Astrocyte (in vitro differentiated cells and primary cell): ENCODE data around the gene RANBP3.

Experiments
- EZH2 ChIP-seq: IDR thresholded peaks from 2 replicates; pipeline ENCODE4 v1.6.1; 2012; ENCODE audit warnings: mild to moderate bottlenecking, low read length, inconsistent platforms; ENCODE audit not compliant: insufficient read depth
- TF ChIP-seq, protein P1 (sequence below): IDR thresholded peaks from 2 replicates; pipeline ENCODE4 v1.5.1; 2011; ENCODE audit warnings: low read depth, mild to moderate bottlenecking, inconsistent platforms, low read length, moderate library complexity; ENCODE audit not compliant: insufficient read depth

DNA sequence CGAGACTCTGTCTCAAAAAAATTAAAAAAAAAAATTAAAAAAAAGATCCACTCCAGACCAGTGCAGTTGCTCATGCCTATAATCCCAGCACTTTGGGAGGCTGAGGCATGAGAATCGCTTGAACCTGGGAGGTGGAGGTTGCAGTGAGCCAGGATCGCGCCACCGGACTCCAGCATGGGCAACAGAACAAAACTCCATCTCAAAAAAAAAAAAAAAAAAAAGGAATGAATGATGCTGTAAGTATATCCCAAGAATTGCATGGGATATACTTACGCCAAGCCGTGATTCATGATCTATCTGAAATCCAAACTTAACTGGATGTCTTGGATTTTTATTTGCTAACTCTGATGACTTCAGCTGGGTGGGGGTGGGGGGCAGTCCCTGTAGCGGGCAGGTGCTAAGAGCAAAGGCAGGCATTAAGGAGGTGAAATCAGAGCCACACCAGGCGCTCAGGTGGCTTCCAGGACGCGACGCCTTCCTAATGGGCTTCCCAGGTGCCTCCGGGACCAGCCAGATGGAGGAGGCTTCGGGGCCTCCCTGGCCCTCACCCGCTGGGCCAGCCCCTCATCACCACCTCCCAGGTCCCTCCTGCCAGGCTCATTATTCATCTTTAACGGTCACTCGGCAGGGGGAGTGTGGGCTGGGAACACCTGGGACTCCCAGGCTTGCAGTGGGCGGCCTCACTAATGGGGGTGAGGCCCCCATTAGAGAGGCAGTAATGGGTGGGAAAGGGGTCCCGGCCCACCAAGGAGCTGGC, 96.2 kb downstream of the RANBP3 start:
- TF ChIP-seq, protein P1, sequence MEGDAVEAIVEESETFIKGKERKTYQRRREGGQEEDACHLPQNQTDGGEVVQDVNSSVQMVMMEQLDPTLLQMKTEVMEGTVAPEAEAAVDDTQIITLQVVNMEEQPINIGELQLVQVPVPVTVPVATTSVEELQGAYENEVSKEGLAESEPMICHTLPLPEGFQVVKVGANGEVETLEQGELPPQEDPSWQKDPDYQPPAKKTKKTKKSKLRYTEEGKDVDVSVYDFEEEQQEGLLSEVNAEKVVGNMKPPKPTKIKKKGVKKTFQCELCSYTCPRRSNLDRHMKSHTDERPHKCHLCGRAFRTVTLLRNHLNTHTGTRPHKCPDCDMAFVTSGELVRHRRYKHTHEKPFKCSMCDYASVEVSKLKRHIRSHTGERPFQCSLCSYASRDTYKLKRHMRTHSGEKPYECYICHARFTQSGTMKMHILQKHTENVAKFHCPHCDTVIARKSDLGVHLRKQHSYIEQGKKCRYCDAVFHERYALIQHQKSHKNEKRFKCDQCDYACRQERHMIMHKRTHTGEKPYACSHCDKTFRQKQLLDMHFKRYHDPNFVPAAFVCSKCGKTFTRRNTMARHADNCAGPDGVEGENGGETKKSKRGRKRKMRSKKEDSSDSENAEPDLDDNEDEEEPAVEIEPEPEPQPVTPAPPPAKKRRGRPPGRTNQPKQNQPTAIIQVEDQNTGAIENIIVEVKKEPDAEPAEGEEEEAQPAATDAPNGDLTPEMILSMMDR, result no peak
- no peak for TF ChIP-seq EZH2
